HG03103 (cell line): ENCODE measurements around the gene SHROOM1.

Experiments used
- ATAC-seq: cut with Tn5 transposase; IDR thresholded peaks from one replicate; pipeline ENCODE4 v1.9.1; 2021; ENCODE audit warnings: low read depth; ENCODE audit not compliant: unreplicated experiment

The SHROOM1 gene

DNA sequence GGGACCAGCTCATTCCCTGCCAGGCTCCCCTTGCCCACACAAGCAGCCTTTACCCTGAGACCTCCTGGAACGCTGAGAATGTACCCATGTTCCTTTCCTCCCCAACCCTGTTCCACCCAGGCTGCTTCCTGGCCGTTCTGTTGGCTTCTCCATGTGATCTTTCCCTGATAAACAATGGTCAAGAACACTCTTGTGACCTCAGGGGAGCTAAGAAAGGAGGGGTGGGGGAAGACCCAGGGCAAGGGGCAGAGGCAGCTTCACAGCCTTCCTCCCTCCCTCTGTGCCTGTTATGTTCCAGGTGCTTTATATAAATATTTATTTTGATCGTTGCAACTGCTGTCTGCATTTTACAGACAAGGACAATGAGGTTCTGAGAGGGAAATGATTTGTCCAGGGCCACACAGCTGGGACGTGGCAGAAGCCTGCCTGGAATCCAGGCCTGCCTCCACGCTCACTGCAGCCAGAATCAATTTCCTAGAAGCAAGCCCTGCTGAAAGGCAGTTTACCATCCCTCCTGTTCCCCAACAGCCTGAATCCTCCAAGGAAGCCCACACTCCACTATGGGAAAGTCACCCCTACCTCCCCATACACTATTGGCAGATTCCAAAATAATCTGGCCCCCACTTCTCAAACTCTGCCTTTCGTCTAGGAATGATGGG, 3.9 kb downstream of the SHROOM1 start:
- no peak for ATAC-seq

DNA sequence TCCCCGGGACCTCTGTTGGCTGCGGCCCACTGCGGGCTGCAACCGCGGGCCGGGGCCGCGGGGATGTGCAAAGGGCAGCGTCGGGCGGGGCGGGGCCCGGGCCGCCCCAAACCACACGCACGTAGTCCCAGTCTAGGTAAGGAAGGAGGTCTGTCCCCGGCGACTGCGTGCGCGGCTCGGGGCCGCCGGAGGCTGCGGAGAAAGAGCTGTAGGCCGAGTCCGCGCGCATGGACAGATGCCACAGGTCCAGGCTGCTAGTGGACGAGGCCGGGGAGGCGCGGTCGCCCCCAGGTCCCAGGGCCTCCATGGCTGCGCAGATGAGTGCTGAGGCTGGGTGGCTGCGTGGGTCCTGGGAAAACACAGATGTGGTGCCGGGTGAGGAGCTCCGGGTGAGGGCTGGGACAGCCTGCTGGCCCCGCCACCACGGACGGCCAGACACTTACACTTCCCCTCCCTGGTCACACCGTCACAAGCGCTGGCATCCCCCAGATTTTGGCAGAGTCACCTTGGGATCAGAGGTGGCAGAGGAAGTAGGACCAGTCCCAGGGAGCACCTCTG, 4.5 kb downstream of the SHROOM1 start:
- ATAC-seq = no peak

DNA sequence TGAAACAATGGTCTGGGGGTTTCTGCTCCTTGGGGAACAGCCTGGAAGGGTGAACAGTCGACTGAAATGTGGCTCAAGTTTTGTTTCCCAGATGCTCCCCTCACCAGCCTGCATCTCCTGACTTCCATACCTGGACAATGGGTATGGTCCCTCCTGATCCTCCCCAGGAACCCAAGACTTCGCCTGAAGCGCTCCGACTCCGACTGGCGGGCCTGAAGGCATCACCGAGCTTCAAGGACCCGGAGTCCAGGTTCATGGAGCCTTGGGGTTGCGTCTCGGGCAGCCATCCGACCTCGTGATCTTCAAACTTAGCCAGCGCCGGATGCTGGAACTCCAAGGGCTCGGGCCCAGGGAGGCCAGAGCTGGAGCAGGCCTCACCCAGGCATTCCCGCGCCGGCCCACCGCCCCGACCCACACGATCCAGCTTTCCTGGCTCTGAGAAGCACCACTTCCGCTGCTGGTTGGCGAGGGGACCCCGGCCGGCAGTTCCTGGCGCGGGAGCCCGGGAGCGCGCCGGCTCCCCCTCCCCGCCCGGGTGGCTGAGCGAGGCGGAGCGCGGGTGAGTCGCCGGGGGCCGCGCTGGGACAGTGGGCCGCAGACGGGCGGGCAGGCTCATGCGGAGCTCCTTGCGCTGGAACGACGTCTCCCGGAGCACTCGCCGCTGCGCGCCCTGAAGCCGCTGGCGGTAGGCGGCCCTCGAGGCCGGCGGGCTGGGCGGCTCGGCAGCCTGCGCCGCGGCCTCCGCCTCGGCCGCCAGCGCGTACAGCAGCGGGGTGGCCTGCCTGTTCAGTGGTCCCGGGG, 5.2 kb downstream of the SHROOM1 start:
- ATAC-seq = no peak

DNA sequence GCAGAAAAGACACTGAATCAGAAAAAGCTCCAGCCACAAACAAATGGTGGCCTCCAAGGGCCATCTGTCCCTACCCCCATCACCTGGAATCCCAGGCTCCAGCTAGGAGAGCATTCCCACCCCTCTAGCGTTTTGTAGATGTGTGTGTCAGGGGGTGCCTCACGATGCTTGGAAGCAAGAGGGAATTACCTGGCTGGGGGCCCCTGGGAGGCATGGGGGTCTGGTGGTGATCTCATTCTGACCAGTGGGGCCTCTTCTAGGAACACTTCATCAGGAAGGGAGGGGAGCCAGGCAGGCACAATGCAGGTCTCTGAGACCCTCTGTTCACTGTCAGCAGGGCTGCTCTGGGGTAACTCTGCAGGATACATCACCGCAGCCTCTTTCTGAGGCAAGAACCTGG, 6.0 kb downstream of the SHROOM1 start:
- ATAC-seq = no peak

DNA sequence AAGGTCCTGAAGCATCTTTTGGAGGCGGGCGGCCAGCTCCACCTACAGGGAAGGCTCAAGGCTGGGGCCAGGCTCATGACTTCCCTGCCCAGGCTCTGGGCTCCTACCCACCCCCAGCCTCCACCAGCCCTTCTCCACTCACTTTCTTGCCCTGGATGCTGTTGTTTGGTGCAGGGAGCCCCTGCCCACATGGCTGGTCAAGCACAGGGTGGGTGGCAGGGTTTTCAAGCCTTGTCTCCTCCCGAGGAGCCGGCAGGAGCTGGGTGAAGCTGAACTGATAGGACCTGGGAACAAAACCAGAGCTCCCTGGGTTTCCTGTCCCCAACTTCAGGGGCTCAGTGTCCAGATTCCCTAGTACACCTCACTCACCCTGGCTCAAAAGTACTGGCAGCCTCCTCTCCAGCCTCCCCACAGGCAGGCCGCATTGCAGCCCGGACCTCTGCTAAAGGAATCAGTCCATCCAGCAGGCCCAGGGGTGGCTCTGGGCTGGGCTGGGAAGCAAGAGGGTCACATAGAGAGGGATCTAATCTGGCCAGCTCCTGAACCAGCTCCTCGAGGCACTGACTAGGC, 6.9 kb downstream of the SHROOM1 start:
- ATAC-seq = no peak

DNA sequence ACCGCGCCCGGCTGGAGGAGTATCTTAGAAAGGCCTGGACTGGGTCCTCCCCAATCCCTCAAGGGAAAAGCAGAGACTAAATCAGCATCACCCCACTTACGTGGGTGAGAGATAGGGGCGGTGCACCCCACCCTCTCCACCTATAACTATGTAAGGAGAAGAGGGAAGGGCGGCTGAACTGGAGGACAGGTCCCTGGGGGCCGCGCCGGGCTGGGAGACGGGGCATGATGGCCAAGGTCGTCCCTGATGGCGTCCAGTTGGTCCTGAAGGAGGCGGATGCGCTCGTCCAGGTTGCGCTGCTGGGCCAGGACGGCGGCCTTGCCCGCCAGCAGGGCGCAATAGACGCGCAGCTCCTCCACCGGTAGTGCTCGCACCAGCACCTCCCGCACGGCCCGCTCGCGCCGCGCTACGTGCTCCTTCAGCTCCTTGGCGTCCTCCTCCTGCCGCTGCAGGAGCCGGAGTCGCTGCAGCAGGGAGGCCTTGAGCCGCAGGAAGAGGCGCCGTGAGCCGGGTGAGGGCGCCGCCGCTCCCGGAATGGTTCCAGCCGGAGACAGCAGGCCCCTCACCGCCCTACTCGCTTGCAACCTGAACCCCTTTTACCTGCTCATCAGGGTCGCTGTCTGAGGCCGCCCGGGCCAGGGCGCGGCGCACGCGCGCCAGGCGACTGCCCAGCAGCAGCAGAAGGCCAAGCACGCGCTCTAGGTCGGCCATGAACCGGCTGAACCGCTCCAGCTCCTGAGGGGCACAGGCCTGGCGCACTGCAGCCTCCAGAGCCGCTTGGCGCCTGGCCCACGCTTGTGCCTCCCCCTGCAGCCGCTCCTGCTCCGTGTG, 7.6 kb downstream of the SHROOM1 start:
- ATAC-seq = no peak

DNA sequence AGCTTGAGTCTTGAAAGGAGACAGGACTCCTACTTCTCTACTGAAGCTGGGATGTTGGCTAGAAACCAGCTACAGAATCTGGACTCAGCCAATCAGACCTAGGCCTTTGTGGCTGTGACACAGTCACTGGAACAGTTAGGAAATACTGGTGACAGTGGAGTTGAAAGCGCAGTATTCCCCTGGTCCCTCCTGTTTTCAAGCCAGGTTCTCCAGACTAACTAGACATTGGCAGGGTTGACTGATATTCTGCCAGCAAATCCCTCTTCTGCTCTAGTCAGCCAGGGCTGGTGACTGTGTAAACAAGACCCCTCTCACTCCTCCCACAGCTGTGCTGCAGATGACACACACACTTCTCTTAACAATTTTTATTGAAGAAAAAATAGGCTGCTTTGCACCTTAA, 8.7 kb downstream of the SHROOM1 start:
- no peak for ATAC-seq

DNA sequence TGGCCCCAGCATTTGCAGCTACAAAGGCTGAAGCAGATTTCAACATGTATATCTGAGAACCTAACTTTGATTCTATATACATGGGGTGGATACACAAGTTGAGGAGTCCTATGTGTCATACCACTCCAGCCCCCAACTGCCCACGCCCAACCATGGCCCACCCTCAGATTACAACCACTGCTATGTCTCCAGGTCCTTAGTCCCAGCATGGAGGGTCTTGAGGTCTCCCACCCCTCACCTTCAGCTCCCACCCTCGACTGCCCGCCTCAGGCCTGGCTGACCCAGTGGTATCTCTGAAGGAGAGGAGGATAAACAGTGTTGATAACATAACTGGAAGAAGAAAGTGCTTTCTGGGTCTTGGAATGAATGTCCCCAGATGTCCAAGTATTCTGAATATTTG, 9.1 kb downstream of the SHROOM1 start:
- no peak for ATAC-seq

DNA sequence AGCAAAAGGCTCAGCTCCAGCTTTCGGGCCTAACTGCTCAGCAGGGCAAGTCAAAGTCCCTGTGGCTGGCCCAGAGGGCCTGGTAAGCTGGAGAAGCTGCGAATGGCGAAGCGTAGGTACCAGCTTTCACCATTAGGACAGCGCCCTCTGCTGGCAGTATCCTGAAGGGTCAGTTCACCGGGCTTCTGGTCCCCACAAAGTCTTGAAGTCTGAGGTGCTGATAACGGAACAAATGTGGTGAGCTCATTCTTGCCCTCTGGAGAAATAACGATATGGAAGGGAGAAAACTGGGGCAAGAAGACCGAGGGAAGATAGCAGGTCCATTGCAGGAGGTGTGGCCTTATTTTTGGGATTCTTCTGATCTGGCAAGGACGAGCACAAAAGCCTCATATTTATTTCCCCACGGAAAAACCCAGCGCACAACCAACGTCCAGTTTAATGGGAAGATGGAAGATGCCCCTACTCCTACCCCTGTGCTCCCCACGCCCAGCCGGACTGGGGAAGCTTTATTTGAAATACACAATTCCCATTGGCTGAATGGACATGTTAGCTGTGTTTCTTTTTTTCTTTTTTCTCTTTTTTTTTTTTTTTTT, 10.2 kb downstream of the SHROOM1 start:
- ATAC-seq = peak; percentile 64

DNA sequence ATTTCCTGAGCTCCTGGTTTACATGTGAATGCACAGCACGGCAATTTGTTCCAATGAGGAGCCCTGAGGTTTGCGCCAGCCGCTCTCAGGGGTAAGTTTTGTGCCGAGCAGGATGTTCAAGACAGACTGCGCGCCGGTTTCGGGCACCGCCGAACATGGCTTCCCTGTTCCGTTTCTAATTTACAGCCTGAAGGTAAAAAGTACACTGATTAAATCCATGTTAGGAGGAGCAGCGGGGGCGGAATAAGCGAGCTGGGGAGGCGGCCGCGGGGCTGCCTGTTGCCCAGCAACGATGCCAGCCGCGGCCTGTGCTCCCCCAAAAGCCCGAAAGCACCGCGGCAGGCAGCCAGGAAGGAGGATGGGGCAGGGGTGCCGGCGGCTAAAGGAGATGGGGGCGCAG, 11.0 kb downstream of the SHROOM1 start:
- ATAC-seq = no peak

DNA sequence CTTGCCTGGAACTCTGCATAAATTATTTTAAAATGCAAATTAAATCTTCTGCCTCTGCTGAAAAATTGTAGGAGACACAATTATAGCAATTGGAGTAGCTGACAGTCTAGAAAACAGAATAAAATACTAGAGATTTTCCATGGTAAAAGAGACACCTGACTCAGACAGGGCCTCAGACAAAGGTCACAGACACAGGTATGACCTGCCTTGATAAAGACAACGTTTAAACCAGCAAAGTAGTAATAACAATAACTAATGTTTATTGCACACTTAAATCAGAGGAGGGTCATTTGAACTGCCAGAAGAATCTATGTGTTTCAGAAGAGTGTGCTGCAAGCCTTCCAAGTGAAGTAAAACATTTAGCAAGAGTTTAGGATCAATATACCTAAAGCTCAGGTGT, 13.4 kb downstream of the SHROOM1 start:
- ATAC-seq = no peak

DNA sequence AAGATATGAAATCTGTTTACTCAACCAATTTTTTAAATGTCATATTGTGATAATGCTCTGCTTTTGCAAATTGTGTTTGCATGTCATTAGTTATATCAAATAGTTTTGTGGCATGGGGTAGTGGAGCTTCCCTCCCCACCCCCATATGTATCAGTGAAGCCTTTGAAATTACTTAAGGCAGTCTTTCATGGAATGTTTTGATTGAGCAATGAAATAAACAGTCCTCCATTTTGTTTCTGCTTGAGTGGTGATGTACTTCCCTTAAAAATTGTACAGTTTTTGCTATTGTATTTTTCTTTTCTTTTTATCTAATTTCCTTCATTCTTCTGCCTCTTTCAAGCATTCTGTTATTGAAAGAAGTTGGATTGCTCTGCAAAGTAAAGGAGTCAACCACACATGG, 13.9 kb downstream of the SHROOM1 start:
- ATAC-seq = no peak

DNA sequence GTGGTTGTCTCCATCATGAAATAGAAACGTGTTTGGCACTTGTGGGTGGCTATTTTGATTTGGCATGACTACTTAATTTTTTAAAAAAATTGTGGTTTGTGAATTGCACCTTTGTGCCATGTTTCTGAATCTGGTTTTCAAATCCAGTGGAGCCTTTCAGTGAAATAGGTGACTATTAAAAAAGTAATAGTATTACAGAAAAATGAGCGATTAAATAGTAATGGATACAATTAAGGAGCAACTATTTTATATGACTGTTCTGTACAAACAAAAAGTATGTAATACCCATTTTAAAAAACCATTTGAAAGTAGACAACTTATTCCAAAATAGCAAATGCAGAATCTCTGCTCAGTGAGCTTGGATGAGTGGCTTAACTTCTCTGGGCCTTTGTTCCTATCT, 14.4 kb downstream of the SHROOM1 start:
- ATAC-seq = no peak

DNA sequence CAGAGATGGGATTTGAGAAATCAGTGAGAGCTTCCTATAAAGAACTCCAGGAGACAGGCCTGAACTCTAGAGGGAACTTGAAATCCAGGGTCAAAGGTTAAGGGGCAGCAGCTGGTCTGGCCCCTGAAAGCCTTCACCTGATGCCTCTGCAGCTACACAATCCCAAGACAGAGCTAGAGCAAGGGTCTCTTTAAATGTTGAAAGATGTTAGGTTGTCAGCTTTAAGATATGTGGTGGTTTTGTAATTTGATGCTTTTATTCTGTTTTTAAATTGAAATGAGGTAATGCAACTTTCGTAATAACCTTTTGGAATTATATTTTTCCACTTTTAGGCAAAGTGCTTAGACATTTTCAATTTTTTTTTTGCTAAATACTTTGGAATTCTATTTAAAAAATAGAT, 15.0 kb downstream of the SHROOM1 start:
- ATAC-seq = no peak

DNA sequence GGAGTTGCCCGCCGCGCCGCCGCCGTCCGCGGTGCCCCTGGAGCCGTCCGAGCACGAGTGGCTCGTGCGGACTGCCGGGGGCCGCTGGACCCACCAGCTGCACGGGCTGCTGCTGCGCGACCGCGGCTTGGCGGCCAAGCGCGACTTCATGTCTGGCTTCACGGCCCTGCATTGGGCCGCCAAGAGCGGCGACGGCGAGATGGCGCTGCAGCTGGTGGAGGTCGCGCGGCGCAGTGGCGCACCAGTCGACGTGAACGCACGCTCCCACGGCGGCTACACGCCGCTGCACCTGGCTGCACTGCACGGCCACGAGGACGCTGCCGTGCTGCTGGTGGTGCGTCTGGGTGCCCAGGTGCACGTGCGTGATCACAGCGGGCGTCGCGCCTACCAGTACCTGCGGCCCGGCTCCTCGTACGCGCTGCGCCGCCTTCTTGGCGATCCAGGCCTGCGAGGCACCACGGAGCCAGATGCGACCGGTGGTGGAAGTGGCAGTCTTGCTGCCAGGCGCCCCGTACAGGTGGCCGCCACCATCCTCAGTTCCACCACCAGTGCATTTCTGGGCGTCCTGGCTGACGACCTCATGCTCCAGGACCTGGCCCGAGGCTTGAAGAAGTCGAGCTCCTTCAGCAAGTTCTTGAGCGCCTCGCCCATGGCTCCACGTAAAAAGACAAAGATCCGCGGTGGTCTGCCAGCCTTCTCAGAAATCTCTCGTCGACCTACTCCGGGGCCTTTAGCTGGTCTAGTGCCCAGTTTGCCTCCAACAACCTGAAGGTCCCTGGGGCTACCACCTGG, 15.7 kb downstream of the SHROOM1 start:
- ATAC-seq = no peak

DNA sequence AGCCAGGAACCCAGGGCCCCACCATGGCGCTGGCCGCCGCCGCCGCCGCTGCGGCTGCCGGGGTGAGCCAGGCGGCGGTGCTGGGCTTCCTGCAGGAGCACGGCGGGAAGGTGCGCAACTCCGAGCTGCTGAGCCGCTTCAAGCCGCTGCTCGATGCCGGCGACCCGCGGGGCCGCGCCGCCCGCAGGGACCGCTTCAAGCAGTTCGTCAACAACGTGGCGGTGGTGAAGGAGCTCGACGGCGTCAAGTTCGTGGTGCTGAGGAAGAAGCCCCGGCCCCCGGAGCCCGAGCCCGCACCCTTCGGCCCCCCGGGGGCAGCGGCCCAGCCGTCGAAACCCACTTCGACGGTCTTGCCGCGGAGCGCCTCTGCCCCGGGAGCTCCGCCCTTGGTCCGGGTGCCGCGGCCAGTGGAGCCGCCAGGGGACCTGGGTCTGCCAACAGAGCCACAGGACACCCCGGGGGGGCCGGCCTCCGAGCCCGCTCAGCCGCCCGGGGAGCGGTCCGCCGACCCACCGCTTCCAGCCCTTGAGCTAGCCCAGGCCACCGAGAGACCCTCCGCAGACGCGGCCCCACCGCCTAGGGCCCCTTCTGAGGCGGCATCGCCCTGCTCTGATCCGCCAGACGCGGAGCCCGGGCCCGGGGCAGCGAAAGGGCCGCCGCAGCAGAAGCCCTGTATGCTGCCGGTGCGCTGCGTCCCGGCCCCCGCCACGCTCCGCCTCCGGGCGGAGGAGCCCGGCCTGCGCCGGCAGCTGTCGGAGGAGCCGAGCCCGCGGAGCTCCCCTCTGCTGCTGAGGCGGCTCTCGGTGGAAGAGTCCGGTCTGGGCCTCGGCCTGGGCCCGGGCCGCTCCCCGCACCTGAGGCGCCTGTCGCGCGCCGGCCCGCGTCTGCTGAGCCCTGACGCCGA, 16.6 kb downstream of the SHROOM1 start:
- no peak for ATAC-seq

DNA sequence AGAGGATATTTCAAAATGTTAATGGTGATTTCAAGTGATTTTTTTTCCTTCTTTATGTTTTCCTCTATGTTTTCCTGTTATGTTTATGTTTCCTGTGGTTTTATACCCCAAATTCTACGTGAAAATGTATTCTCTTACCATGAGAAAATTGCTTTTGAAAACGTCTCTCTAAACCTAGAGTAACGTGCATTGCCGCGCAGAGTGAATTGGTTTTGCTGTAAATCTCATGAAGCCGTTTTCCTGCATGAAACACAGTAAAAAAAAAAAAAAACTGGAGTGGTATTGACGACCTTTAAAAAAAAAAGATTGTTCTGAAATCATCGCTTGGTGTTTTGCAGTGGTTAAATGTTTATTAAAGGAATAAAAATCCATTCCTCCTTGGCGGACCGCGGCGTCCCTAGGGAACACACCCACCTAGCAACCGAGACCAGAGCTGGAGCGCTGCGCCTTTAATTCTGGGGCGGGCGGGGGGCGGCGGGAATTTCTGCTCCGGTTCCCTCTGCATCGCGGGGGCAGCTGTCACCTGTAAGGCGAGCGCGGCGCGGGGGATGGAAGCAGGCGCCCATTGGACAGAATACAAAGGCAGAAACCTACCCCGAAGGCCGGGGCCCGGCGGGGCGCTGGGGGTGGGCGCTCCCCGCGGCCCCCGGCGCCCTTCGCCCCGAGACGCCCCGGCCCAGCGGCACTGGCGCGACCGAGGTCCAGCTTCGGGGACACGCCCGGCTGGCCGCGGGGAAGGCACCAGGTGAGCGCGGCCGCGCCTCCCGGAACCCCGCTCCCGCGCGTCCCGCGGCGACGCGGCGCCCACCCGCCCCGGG, 17.5 kb downstream of the SHROOM1 start, which contains the start of gene SOWAHA:
Gene SOWAHA, plus strand, starts transcription at position 522 of the 818 bp plus-strand sequence. CDS start 320 bp downstream, outside the sequence.
- ATAC-seq = no peak
